Measurements from ENCODE around the gene SSU72. TPM values are rescaled to one million over a fixed set of nuclear protein-coding genes. Genes with fewer than 3 reads are reported as not detected.

Gene SSU72
- total and polyA plus RNA-seq, 2 donors (not counting 3 experiments of a cell fraction or from before 2014, with no cell fraction given): 85.9 to 129 TPM

DNA sequence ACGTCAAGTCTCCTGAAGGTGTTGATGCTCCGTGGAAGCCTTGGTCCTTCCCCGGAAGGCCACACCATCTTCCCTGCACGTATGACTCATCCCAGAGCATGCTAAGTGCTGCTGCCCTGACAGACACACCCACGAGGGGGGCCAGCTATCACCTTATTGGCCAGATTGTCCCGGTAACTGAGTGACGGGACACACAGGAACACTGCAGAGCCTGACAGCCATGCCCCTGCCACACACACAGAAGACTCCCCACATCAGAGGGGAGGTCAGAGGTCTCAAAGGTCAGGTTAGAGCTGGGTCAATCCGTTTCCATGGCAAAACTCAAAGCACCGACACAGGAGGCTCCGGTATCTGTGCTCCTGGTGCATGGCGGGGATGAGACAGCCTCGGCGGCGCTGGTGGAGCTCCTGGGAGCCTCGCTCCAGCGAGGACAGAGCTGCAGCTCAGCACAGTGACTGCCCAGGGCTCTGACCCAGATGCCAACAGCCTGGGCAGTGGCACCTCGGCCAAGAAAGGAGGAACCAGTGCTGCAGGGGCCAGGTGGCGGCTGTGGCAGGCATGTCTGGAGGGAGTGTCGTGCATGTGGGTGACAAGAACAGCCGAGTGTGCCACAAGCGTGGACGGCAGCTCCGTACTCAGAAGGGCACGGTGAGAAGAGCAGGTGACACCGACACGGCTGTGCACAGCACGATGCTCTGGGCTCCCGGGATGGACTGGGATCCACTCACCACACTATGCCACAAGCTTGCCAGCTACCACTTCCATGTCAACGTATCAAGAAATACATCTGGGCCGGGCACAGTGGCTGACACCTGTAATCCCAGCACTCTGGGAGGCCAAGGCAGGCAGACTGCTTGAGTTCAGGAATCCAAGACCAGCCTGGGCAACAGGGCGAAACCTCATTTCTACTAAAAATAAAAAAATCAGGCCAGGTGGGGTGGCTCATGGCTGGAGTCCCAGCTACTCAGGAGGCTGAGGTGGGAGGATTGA is 19.4 kb downstream of the SSU72 start:
- Histone ChIP-seq H4K20me1 (replicated peaks; ENCODE audit: control insufficient read depth, extremely low read depth, insufficient read depth, low read length) (no peaks in the 10 kb centered on the region), H3K9me3 (replicated peaks; ENCODE audit: control insufficient read depth, insufficient read depth, low read length) (no peaks in the 10 kb centered on the region), H3K9ac (replicated peaks; ENCODE audit: extremely low read depth, insufficient read depth, low read length) (no peak overlapping the region), H3K36me3 (ENCODE audit: control insufficient read depth in 2 of 2, extremely low read depth in 1 of 2, insufficient read depth in 2 of 2, low read length in 2 of 2) (peaks cover under 1 to 2% of the 10 kb centered on the region in 2 experiments), H3K79me2 (ENCODE audit: control insufficient read depth, insufficient read depth, low read length) (peaks cover 7% of the 10 kb centered on the region), H3K4me1 (ENCODE audit: control insufficient read depth, extremely low read depth, insufficient read depth, low read length) (no peaks in the 10 kb centered on the region), H3K4me2 (ENCODE audit: insufficient read depth, low read length) (no peak overlapping the region), H3K9me1 (replicated peaks; ENCODE audit: control insufficient read depth, extremely low read depth, insufficient read depth, low read length) (no peaks in the 10 kb centered on the region), H3K4me3 (replicated peaks in 1 of 3; ENCODE audit: insufficient read depth in 1 of 3, low read depth in 1 of 3, low read length in 3 of 3) (no peak overlapping the region), H3K27me3 (ENCODE audit: control insufficient read depth in 2 of 2, insufficient read depth in 2 of 2, low read length in 2 of 2) (no peaks in the 10 kb centered on the region), H3K27ac (ENCODE audit: insufficient read depth, low read depth, low read length) (no peak overlapping the region), H2AFZ (ENCODE audit: low read depth, low read length) (no peak overlapping the region)
- DNase-seq (ENCODE audit: low read depth, low spot score): peak; percentile 20
- TF ChIP-seq, protein P1, sequence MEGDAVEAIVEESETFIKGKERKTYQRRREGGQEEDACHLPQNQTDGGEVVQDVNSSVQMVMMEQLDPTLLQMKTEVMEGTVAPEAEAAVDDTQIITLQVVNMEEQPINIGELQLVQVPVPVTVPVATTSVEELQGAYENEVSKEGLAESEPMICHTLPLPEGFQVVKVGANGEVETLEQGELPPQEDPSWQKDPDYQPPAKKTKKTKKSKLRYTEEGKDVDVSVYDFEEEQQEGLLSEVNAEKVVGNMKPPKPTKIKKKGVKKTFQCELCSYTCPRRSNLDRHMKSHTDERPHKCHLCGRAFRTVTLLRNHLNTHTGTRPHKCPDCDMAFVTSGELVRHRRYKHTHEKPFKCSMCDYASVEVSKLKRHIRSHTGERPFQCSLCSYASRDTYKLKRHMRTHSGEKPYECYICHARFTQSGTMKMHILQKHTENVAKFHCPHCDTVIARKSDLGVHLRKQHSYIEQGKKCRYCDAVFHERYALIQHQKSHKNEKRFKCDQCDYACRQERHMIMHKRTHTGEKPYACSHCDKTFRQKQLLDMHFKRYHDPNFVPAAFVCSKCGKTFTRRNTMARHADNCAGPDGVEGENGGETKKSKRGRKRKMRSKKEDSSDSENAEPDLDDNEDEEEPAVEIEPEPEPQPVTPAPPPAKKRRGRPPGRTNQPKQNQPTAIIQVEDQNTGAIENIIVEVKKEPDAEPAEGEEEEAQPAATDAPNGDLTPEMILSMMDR (IDR thresholded peaks at IDR 0.05; ENCODE audit: extremely low read depth in 1 of 2, insufficient read depth in 1 of 2, low read depth in 1 of 2, low read length in 2 of 2): no peak
- TF ChIP-seq EZH2 (IDR thresholded peaks at IDR 0.05; ENCODE audit: borderline replicate concordance, low read depth, low read length, severe bottlenecking): no peak
- TF ChIP-seq, protein P2, sequence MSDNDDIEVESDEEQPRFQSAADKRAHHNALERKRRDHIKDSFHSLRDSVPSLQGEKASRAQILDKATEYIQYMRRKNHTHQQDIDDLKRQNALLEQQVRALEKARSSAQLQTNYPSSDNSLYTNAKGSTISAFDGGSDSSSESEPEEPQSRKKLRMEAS (IDR thresholded peaks at IDR 0.05; ENCODE audit: insufficient read depth, insufficient read length): no peak
- no peak for TF ChIP-seq MYC (IDR thresholded peaks at IDR 0.05; ENCODE audit: low read depth, low read length)
- TF ChIP-seq GATA2 (IDR thresholded peaks at IDR 0.05; ENCODE audit: insufficient read depth, insufficient read length, low read depth, low read length): no peak
- TF ChIP-seq POLR2A (IDR thresholded peaks at IDR 0.05; ENCODE audit: low read depth, low read length): no peak
- TF ChIP-seq POLR2AphosphoS5 (IDR thresholded peaks at IDR 0.05; ENCODE audit: insufficient read depth, low read depth, low read length): peak; percentile 49
- peak; percentile 30 for TF ChIP-seq JUN (IDR thresholded peaks at IDR 0.05; ENCODE audit: borderline replicate concordance, insufficient read depth, insufficient read length, low read depth)
- no peak for TF ChIP-seq FOS (IDR thresholded peaks at IDR 0.05; ENCODE audit: borderline replicate concordance, insufficient read depth, low read length)
- FAIRE-seq: no peak
- CTCF ChIA-PET: interaction anchor here (0.9 to 1.3 kb wide), 2 partner anchors 7 to 18 kb away, joined by 3 to 5 read pairs; no protein-coding TSS in a partner anchor
- dilution Hi-C loops (cut with MboI; ENCODE audit: extremely low pct_ligation_motif_present, low sequenced_read_pairs): no loop called here
- POLR2A ChIA-PET: no interaction called here
- intact Hi-C loops (cut with micrococcal nuclease): no loop called here
- no TSS peak for BruUV-seq (replicated peaks)
